NCI-H748 (cell line): ENCODE data around the gene CPN1.
"Not testable (repeated sequence)": the region's sequence is repeated elsewhere in the genome, so short reads cannot be mapped to it uniquely, and the experiment has no call there.

Experiments
- DNase-seq: peaks from one replicate; lab custom pipeline; 2025; ENCODE audit not compliant: unreplicated experiment; lab: John Stamatoyannopoulos, UW

Gene CPN1

GRCh38 chr10:100081075-100082001, at the start of gene CPN1:
Gene CPN1, minus strand, starts transcription at chr10:100081869. Its CDS starts 244 bp downstream, at chr10:100081625.
- no peak for DNase-seq

- no peak for DNase-seq
Measured at GRCh38 chr10:100130831-100131230, 49.2 kb upstream of the CPN1 start.

- DNase-seq: no peak
Measured at GRCh38 chr10:100129424-100129823, 47.8 kb upstream of the CPN1 start.

GRCh38 chr10:100128951-100129350, 47.3 kb upstream of the CPN1 start:
- DNase-seq: peak; percentile 5

GRCh38 chr10:100125335-100125734, 43.7 kb upstream of the CPN1 start:
- not testable (repeated sequence) for DNase-seq

GRCh38 chr10:100124097-100124496, 42.4 kb upstream of the CPN1 start:
- DNase-seq: no peak

- DNase-seq: no peak
Measured at GRCh38 chr10:100122780-100123179, 41.1 kb upstream of the CPN1 start.

- no peak for DNase-seq
Measured at GRCh38 chr10:100120550-100120949, 38.9 kb upstream of the CPN1 start.

GRCh38 chr10:100119726-100120125, 38.1 kb upstream of the CPN1 start:
- DNase-seq: no peak

GRCh38 chr10:100114976-100115770, 33.5 kb upstream of the CPN1 start:
- no peak for DNase-seq

GRCh38 chr10:100114460-100114859, 32.8 kb upstream of the CPN1 start:
- no peak for DNase-seq

- no peak for DNase-seq
Measured at GRCh38 chr10:100109670-100110069, 28.0 kb upstream of the CPN1 start.

GRCh38 chr10:100106865-100107264, 25.2 kb upstream of the CPN1 start:
- DNase-seq: no peak

- DNase-seq: no peak
Measured at GRCh38 chr10:100104300-100104699, 22.6 kb upstream of the CPN1 start.

- DNase-seq: no peak
Measured at GRCh38 chr10:100103581-100103980, 21.9 kb upstream of the CPN1 start.

GRCh38 chr10:100101192-100102076, 19.8 kb upstream of the CPN1 start:
- peak; percentile 27 for DNase-seq

GRCh38 chr10:100100651-100101184, 19.0 kb upstream of the CPN1 start:
- DNase-seq: no peak

- no peak for DNase-seq
Measured at GRCh38 chr10:100089241-100089640, 7.6 kb upstream of the CPN1 start.

GRCh38 chr10:100086708-100087107, 5.0 kb upstream of the CPN1 start:
- not testable (repeated sequence) for DNase-seq

GRCh38 chr10:100085596-100085995, 3.9 kb upstream of the CPN1 start:
- no peak for DNase-seq

- no peak for DNase-seq
Measured at GRCh38 chr10:100083623-100084022, 2.0 kb upstream of the CPN1 start.
